ENCODE results near the gene INO80E.

The INO80E gene

GRCh38 chr16:30023586-30023985 lies 27.5 kb downstream of the INO80E start:
- TF ChIP-seq CTCF (IDR thresholded peaks at IDR 0.05; ENCODE audit: low read length, missing control alignments): no peak
- H3K4me3 ChIP-seq (replicated peaks; ENCODE audit: low read depth, low read length): no peak overlapping the region
- DNase-seq (ENCODE audit: low read depth): no peak

GRCh38 chr16:30024451-30024850 lies 28.4 kb downstream of the INO80E start:
- no peak for DNase-seq (ENCODE audit: low read depth)
- no peak overlapping the region for H3K4me3 ChIP-seq (replicated peaks; ENCODE audit: low read depth, low read length)
- no peak for TF ChIP-seq CTCF (IDR thresholded peaks at IDR 0.05; ENCODE audit: low read length, missing control alignments)

- no peak overlapping the region for H3K4me3 ChIP-seq (replicated peaks; ENCODE audit: low read depth, low read length)
- no peak for TF ChIP-seq CTCF (IDR thresholded peaks at IDR 0.05; ENCODE audit: low read length, missing control alignments)
- DNase-seq (ENCODE audit: low read depth): no peak
Measured at GRCh38 chr16:30025156-30025555, 29.1 kb downstream of the INO80E start.

- no peak overlapping the region for H3K4me3 ChIP-seq (replicated peaks; ENCODE audit: low read depth, low read length)
- no peak for DNase-seq (ENCODE audit: low read depth)
- no peak for TF ChIP-seq CTCF (IDR thresholded peaks at IDR 0.05; ENCODE audit: low read length, missing control alignments)
Measured at GRCh38 chr16:30025574-30025973, 29.5 kb downstream of the INO80E start.

GRCh38 chr16:30026449-30026848 lies 30.4 kb downstream of the INO80E start:
- DNase-seq (ENCODE audit: low read depth): no peak
- no peak overlapping the region for H3K4me3 ChIP-seq (replicated peaks; ENCODE audit: low read depth, low read length)
- no peak for TF ChIP-seq CTCF (IDR thresholded peaks at IDR 0.05; ENCODE audit: low read length, missing control alignments)

- no peak overlapping the region for H3K4me3 ChIP-seq (replicated peaks; ENCODE audit: low read depth, low read length)
- TF ChIP-seq CTCF (IDR thresholded peaks at IDR 0.05; ENCODE audit: low read length, missing control alignments): no peak
Measured at GRCh38 chr16:30027588-30028437, 31.8 kb downstream of the INO80E start.

More at GRCh38 chr16:30027588-30028437, 31.8 kb downstream of the INO80E start:
- DNase-seq (ENCODE audit: low read depth): no peak
